B cell (primary cell): ENCODE measurements around the gene SIL1. TPM values are rescaled to one million over a fixed set of nuclear protein-coding genes. Genes with fewer than 3 reads are reported as not detected.

Source experiments
- ATAC-seq: fragments of 200-7000 bp; cut with Tn5 transposase; one replicate; pipeline ENCODE4 v1.10.0; 2021; ENCODE audit warnings: low read depth, mild to moderate bottlenecking, moderate number of reproducible peaks, moderate library complexity
- CTCF ChIA-PET: fragments of 350-600 bp; sonication (Branson Sonifier 250); formaldehyde crosslinking; loops from one replicate; lab custom pipeline; 2021; ENCODE audit warnings: antibody characterized with exemption, inconsistent platforms; lab: Charles Lee
- POLR2A ChIA-PET: fragments of 350-600 bp; sonication (Branson Sonifier 250); formaldehyde crosslinking; loops from one replicate; lab custom pipeline; 2021; ENCODE audit warnings: antibody characterized with exemption; lab: Charles Lee
- DNase-seq: peaks from one replicate; pipeline ENCODE4 v3.0.0; 2013
- H2AFZ ChIP-seq: 2 replicates; pipeline ENCODE4 v1.6.1; 2012; ENCODE audit warnings: mild to moderate bottlenecking, low read depth, low read length; ENCODE audit not compliant: insufficient read depth, poor library complexity, severe bottlenecking
- H3K27ac ChIP-seq, 2 donors: 1 replicate in 1 of 2; 2 replicates in 1 of 2; pipeline ENCODE4 v1.5.1; 2012 to 2013; ENCODE audit warnings: low read length in 2 of 2, mild to moderate bottlenecking in 2 of 2, moderate library complexity in 1 of 2
- H3K27me3 ChIP-seq, 4 experiments: fragments of 200-600 bp in 1 of 4; sonication (generic) in 1 of 4; replicated peaks in 1 of 4; 1 replicate in 2 of 4; 2 replicates in 2 of 4; pipeline versions ENCODE4 v1.6.1 to v1.7.0; 2013 to 2016; ENCODE audit warnings: low read length in 3 of 4, mild to moderate bottlenecking in 2 of 4, mixed read lengths in 1 of 4, moderate library complexity in 1 of 4; ENCODE audit not compliant: insufficient read depth in 4 of 4, control insufficient read depth in 3 of 4; ENCODE audit errors: control extremely low read depth in 1 of 4
- H3K36me3 ChIP-seq, 2 experiments: replicated peaks in 1 of 2; 1 replicate in 1 of 2; 2 replicates in 1 of 2; pipeline versions ENCODE4 v1.6.1 to v1.7.1; 2013; ENCODE audit warnings: low read length in 1 of 2; ENCODE audit not compliant: insufficient read depth in 2 of 2, control insufficient read depth in 1 of 2; ENCODE audit errors: control extremely low read depth in 1 of 2, extremely low read depth in 1 of 2
- H3K4me1 ChIP-seq, 2 donors: fragments of 200-600 bp in 1 of 2; sonication (generic) in 1 of 2; 1 replicate in 1 of 2; 2 replicates in 1 of 2; pipeline versions ENCODE4 v1.5.1 to v1.6.1; 2013 to 2017; ENCODE audit warnings: low read length in 2 of 2; ENCODE audit not compliant: control insufficient read depth in 2 of 2, insufficient read depth in 2 of 2
- H3K4me2 ChIP-seq: replicated peaks from 2 replicates; pipeline ENCODE3; 2012; ENCODE audit warnings: mild to moderate bottlenecking, low read depth, low read length; ENCODE audit not compliant: poor library complexity, severe bottlenecking
- H3K4me3 ChIP-seq, 5 experiments: fragments of 200-600 bp in 1 of 5; sonication (generic) in 1 of 5; 1 replicate in 3 of 5; 2 replicates in 2 of 5; pipeline versions ENCODE4 v1.5.1 to v1.7.0; 2011 to 2016; ENCODE audit warnings: low read length in 4 of 5, mild to moderate bottlenecking in 4 of 5, low read depth in 2 of 5, control low read depth in 1 of 5, moderate library complexity in 1 of 5; ENCODE audit not compliant: insufficient read depth in 1 of 5; ENCODE audit errors: control extremely low read depth in 1 of 5, extremely low read depth in 1 of 5
- H3K79me2 ChIP-seq: fragments of 200-600 bp; sonication (generic); one replicate; pipeline ENCODE4 v1.6.0; 2016; ENCODE audit warnings: low read length; ENCODE audit not compliant: control insufficient read depth, insufficient read depth
- H3K9ac ChIP-seq: fragments of 200-600 bp; sonication (generic); 2 replicates; pipeline ENCODE4 v1.6.1; 2017; ENCODE audit warnings: mild to moderate bottlenecking, low read length, moderate library complexity
- H3K9me3 ChIP-seq, 3 donors: one replicate each; pipeline versions ENCODE4 v1.6.1 to v1.7.1; 2013; ENCODE audit warnings: low read length in 2 of 3; ENCODE audit not compliant: control insufficient read depth in 2 of 3, insufficient read depth in 1 of 3; ENCODE audit errors: control extremely low read depth in 1 of 3
- H4K20me1 ChIP-seq: 2 replicates; pipeline ENCODE4 v1.6.0; 2012; ENCODE audit warnings: mild to moderate bottlenecking, low read length; ENCODE audit not compliant: insufficient read depth, control insufficient read depth, poor library complexity, severe bottlenecking
- H3K27ac Mint-ChIP-seq: one replicate; pipeline ENCODE4 v1.8.0; 2021; ENCODE audit warnings: mixed read lengths
- H3K27me3 Mint-ChIP-seq: one replicate; pipeline ENCODE4 v1.8.0; 2021; ENCODE audit warnings: mixed read lengths
- H3K4me1 Mint-ChIP-seq: one replicate; pipeline ENCODE4 v1.8.0; 2021; ENCODE audit warnings: mixed read lengths
- H3K4me3 Mint-ChIP-seq: one replicate; pipeline ENCODE4 v1.8.0; 2021; ENCODE audit warnings: mixed read lengths
- H3K9me3 Mint-ChIP-seq: one replicate; pipeline ENCODE4 v1.8.0; 2022; ENCODE audit warnings: mixed read lengths; ENCODE audit not compliant: insufficient read depth
- CTCF ChIP-seq: fragments of 200-600 bp; IDR thresholded peaks from one replicate; pipeline ENCODE4 v1.8.0; 2022; ENCODE audit warnings: antibody characterized with exemption, mild to moderate bottlenecking
- EZH2 ChIP-seq: IDR thresholded peaks from 2 replicates; pipeline ENCODE4 v1.6.1; 2012; ENCODE audit warnings: borderline replicate concordance, low read depth, mild to moderate bottlenecking, moderate library complexity, low read length; ENCODE audit not compliant: insufficient read depth, poor library complexity, severe bottlenecking
- WGBS: methylation state at CpG from one replicate; pipeline ENCODE4 v1.1.5; 2013; ENCODE audit warnings: missing lambda C conversion rate; ENCODE audit not compliant: insufficient coverage; 5-methylcytosine and 5-hydroxymethylcytosine counted together
- intact Hi-C: fragments of 100-400 bp; cut with micrococcal nuclease; formaldehyde crosslinking; loops from one replicate; pipeline ENCODE4 v1.10.0; 2022
- polyA plus RNA-seq: library from polyadenylated mRNA; depleted of rRNA; stranded (reverse); fragments of >200 nt; gene quantifications from 2 replicates; pipeline ENCODE4 v1.2.3, GENCODE V29; 2012
- total RNA-seq, 2 donors: library from RNA; stranded (reverse); fragments of 120-200 nt in 1 of 2; gene quantifications; 1 replicate in 1 of 2; 2 replicates in 1 of 2; pipeline versions ENCODE4 v1.2.3 to v1.2.4, GENCODE V29; 2013 to 2022

The SIL1 gene
- total and polyA plus RNA-seq, 2 donors (not counting 1 experiment from before 2014, with no cell fraction given): 16.9 to 19.8 TPM

GRCh38 chr5:139021346-139021745 lies 176.8 kb downstream of the SIL1 start:
- Histone ChIP-seq H3K9ac (no peak overlapping the region), H3K4me2 (no peak overlapping the region), H2AFZ (no peak overlapping the region), H3K4me3 (no peak overlapping the region), H4K20me1 (no peaks in the 10 kb centered on the region), H3K36me3 (peaks cover 0 to 24% of the 10 kb centered on the region in 2 experiments), H3K27me3 (no peaks in the 10 kb centered on the region), H3K27ac (no peak overlapping the region), H3K4me1 (no peaks in the 10 kb centered on the region), H3K79me2 (no peaks in the 10 kb centered on the region), H3K9me3 (no peaks in the 10 kb centered on the region)
- CTCF ChIA-PET: no interaction called here
- Mint-ChIP-seq H3K27me3 (no peaks in the 10 kb centered on the region), H3K27ac (no peak overlapping the region), H3K4me1 (no peaks in the 10 kb centered on the region), H3K4me3 (no peak overlapping the region), H3K9me3 (no peaks in the 10 kb centered on the region)
- whole genome bisulfite sequencing: 100% methylated on average over 3 of the region's 3 CpGs
- DNase-seq (no peak), ATAC-seq (no peak)
- POLR2A ChIA-PET: no interaction called here
- intact Hi-C loops: no loop called here
- TF ChIP-seq CTCF (no peak), EZH2 (no peak)

GRCh38 chr5:139019880-139020279 lies 178.3 kb downstream of the SIL1 start:
- Mint-ChIP-seq H3K9me3 (no peaks in the 10 kb centered on the region), H3K4me3 (no peak overlapping the region), H3K27ac (no peak overlapping the region), H3K27me3 (no peaks in the 10 kb centered on the region), H3K4me1 (no peaks in the 10 kb centered on the region)
- H3K9ac ChIP-seq: no peak overlapping the region
- H4K20me1 ChIP-seq: no peaks in the 10 kb centered on the region
- intact Hi-C loops: no loop called here
- H3K79me2 ChIP-seq: no peaks in the 10 kb centered on the region
- peaks cover 0 to 29% of the 10 kb centered on the region in 2 experiments for H3K36me3 ChIP-seq
- H2AFZ ChIP-seq: no peak overlapping the region
- 100% methylated on average over 2 of the region's 4 CpGs for WGBS
- H3K27ac ChIP-seq: no peak overlapping the region
- H3K4me2 ChIP-seq: no peak overlapping the region
- H3K9me3 ChIP-seq: no peaks in the 10 kb centered on the region
- H3K27me3 ChIP-seq: no peaks in the 10 kb centered on the region
- ATAC-seq (no peak), DNase-seq (no peak)
- CTCF ChIA-PET: no interaction called here
- no peak overlapping the region for H3K4me3 ChIP-seq
- TF ChIP-seq CTCF (no peak), EZH2 (no peak)
- POLR2A ChIA-PET: no interaction called here
- H3K4me1 ChIP-seq: no peaks in the 10 kb centered on the region
